H1 (cell line): ENCODE data around the gene RELL2. TPM values are rescaled to one million over a fixed set of nuclear protein-coding genes. Genes with fewer than 3 reads are reported as not detected.
A peak's percentile ranks its signal among the peaks of the same experiment; 100 is the strongest.

Source experiments
- ATF3 ChIP-seq: IDR thresholded peaks from 2 replicates; pipeline ENCODE4 v1.6.1; 2011; ENCODE audit warnings: low read depth, mild to moderate bottlenecking, low read length; ENCODE audit not compliant: insufficient read depth
- CBX5 ChIP-seq: fragments of 300-800, 300-1000 bp; sonication (generic); IDR thresholded peaks from 2 replicates; pipeline ENCODE4 v1.7.1; 2016; ENCODE audit warnings: antibody characterized with exemption, low read length, low read depth
- CEBPB ChIP-seq: IDR thresholded peaks from 2 replicates; pipeline ENCODE4 v1.6.1; 2012; ENCODE audit warnings: low read depth, low read length
- CHD2 ChIP-seq: IDR thresholded peaks from 2 replicates; pipeline ENCODE4 v1.6.1; 2012; ENCODE audit warnings: low read length, improper control_type of control experiment
- CTBP2 ChIP-seq: IDR thresholded peaks from 2 replicates; pipeline ENCODE4 v1.7.0; 2011; ENCODE audit warnings: borderline replicate concordance, mild to moderate bottlenecking, moderate library complexity, mixed read lengths, low read length; ENCODE audit not compliant: insufficient read depth, insufficient read length
- CTCF ChIP-seq, 3 experiments: IDR thresholded peaks; 1 replicate in 2 of 3; 2 replicates in 1 of 3; pipeline versions ENCODE4 v1.5.1 to v1.6.1; 2011; ENCODE audit warnings: low read length in 3 of 3, mild to moderate bottlenecking in 3 of 3, inconsistent platforms in 2 of 3, low read depth in 1 of 3, moderate library complexity in 1 of 3; ENCODE audit not compliant: insufficient read depth in 1 of 3; ENCODE audit errors: control extremely low read depth in 1 of 3
- EGR1 ChIP-seq: IDR thresholded peaks from 2 replicates; pipeline ENCODE4 v1.6.1; 2011; ENCODE audit warnings: low read depth, low read length, borderline replicate concordance
- EZH2 ChIP-seq: fragments of 200-600 bp; sonication (generic); IDR thresholded peaks from 2 replicates; pipeline ENCODE4 v1.7.1; 2012; ENCODE audit warnings: low read depth, mild to moderate bottlenecking, moderate library complexity, low read length, inconsistent platforms; ENCODE audit not compliant: severe bottlenecking
- MAX ChIP-seq: IDR thresholded peaks from 2 replicates; pipeline ENCODE4 v1.6.1; 2012; ENCODE audit warnings: inconsistent platforms
- PHF8 ChIP-seq: fragments of 200-600 bp; sonication (generic); conservative IDR thresholded peaks from 2 replicates; pipeline ENCODE4 v1.7.1; 2012; ENCODE audit warnings: low read depth, mild to moderate bottlenecking, inconsistent platforms, low read length, moderate library complexity
- RBBP5 ChIP-seq: IDR thresholded peaks from 2 replicates; pipeline ENCODE4 v1.7.1; 2012; ENCODE audit warnings: low read depth, mild to moderate bottlenecking, inconsistent platforms, low read length, moderate library complexity, borderline replicate concordance
- RFX5 ChIP-seq: IDR thresholded peaks from 2 replicates; pipeline ENCODE4 v1.6.1; 2011; ENCODE audit warnings: low read depth, low read length, improper control_type of control experiment, borderline replicate concordance
- RXRA ChIP-seq: IDR thresholded peaks from 2 replicates; pipeline ENCODE4 v1.6.1; 2011; ENCODE audit warnings: low read depth, mild to moderate bottlenecking, low read length, moderate library complexity; ENCODE audit not compliant: insufficient read depth
- SP1 ChIP-seq: IDR thresholded peaks from 2 replicates; pipeline ENCODE4 v1.6.1; 2011; ENCODE audit warnings: low read depth, low read length
- SRF ChIP-seq: IDR thresholded peaks from 2 replicates; pipeline ENCODE4 v1.6.1; 2011; ENCODE audit warnings: mild to moderate bottlenecking, low read depth, low read length, moderate library complexity
- SUZ12 ChIP-seq: fragments of 200-600 bp; sonication (generic); IDR thresholded peaks from 2 replicates; pipeline ENCODE4 v1.6.1; 2012; ENCODE audit warnings: mild to moderate bottlenecking, inconsistent platforms, low read length, moderate library complexity, mixed read lengths
- TAF7 ChIP-seq: optimal IDR thresholded peaks from 2 replicates; pipeline ENCODE3; 2011; ENCODE audit warnings: low read depth, mild to moderate bottlenecking, inconsistent platforms, low read length, moderate library complexity, borderline replicate concordance
- TCF12 ChIP-seq: IDR thresholded peaks from 2 replicates; pipeline ENCODE4 v1.6.1; 2011; ENCODE audit warnings: low read depth, mild to moderate bottlenecking, low read length
- USF2 ChIP-seq: IDR thresholded peaks from 2 replicates; pipeline ENCODE4 v1.6.1; 2011; ENCODE audit warnings: low read length, improper control_type of control experiment
- YY1 ChIP-seq: IDR thresholded peaks from 2 replicates; pipeline ENCODE4 v1.6.1; 2011; ENCODE audit warnings: low read depth, mild to moderate bottlenecking, low read length
- polyA plus RNA-seq, 7 experiments: library from polyadenylated mRNA; depleted of rRNA in 3 of 7; stranded (reverse) in 5 of 7; unstranded in 2 of 7; fragments of >200 nt in 5 of 7; fragments of 200-250 nt in 2 of 7; gene quantifications; 1 replicate in 5 of 7; 2 replicates in 1 of 7; 4 replicates in 1 of 7; pipeline versions ENCODE4 v1.2.1 to v1.2.3, GENCODE V29; 2011 to 2013; ENCODE audit warnings: missing spikeins in 2 of 7, mixed read lengths in 2 of 7
- total RNA-seq: library from RNA; stranded (reverse); fragmentation: NEBNext Ultra II Directional; extraction: Animal tissue kit (Norgen Biotek cat#: 25700); gene quantifications from 2 replicates; pipeline ENCODE4 v1.2.1, GENCODE V29; 2021

RELL2 gene
- total and polyA plus RNA-seq, 2 of the 8 experiments (the other 6 are each of a cell fraction or from before 2014, with no cell fraction given): 18.6 to 23.7 TPM

DNA sequence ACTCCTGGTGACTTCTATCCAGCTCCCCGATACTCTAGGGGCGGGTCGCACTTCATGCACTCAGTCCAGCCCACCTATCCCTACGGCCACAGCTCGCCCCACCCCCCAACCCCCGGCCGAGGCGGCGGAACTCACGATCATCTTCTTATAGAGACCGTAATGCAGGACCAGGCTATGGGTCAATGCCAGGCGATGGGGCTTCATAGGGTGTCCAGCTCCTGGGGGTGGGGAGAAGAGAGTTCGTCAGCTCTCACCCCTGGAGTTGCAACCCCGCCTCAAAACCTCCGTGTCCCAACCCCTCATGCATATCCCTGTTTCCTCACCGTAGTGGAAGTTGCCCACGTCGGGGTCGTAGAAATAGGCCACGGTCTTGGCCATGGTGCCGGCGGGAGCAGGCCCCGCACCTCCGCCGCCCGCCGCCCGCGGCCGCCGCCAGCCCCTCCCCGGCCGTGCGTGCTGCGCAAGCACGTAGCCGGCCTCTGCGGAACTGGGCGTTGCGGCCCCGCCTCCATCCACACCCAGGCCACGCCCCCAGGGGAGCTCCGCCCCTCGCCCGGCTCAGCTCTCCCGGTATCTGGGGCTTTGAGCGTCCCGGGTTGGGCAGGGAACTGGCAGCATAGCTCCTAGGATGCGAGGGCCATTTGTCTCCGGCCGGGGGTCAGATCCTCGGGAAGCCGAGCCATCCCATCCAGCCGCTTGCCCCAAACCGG, at the start of gene RELL2, which contains the start of gene HDAC3 (continued):
- TF ChIP-seq CTCF (IDR thresholded peaks at IDR 0.05; ENCODE audit: control extremely low read depth in 1 of 3, insufficient read depth in 1 of 3, low read depth in 1 of 3, low read length in 3 of 3) (no peak), RFX5 (no peak), USF2 (no peak), RBBP5 (peak; percentile 91; the same call in 1 of the 2 replicates), YY1 (0 out of 2 replicates have a peak, but pooled peaks have one; percentile 10), EZH2 (no peak), ATF3 (no peak), PHF8 (peak; percentile 96), TCF12 (no peak), SRF (no peak), CEBPB (no peak), MAX (no peak), SUZ12 (no peak), RXRA (no peak), TAF7 (no peak), EGR1 (no peak), CTBP2 (no peak), CBX5 (no peak), CHD2 (no peak), SP1 (peak; percentile 53; the same call in 1 of the 2 replicates)
